IPS-NIHi7 (cell line): Measurements from ENCODE around the gene BTRC.
"Not testable (repeated sequence)": the region's sequence is repeated elsewhere in the genome, so short reads cannot be mapped to it uniquely, and the experiment has no call there.

Experiments
- DNase-seq: peaks from one replicate; pipeline ENCODE4 v3.0.0; 2012; ENCODE audit warnings: mixed read lengths; ENCODE audit errors: extremely low spot score

The BTRC gene

DNA sequence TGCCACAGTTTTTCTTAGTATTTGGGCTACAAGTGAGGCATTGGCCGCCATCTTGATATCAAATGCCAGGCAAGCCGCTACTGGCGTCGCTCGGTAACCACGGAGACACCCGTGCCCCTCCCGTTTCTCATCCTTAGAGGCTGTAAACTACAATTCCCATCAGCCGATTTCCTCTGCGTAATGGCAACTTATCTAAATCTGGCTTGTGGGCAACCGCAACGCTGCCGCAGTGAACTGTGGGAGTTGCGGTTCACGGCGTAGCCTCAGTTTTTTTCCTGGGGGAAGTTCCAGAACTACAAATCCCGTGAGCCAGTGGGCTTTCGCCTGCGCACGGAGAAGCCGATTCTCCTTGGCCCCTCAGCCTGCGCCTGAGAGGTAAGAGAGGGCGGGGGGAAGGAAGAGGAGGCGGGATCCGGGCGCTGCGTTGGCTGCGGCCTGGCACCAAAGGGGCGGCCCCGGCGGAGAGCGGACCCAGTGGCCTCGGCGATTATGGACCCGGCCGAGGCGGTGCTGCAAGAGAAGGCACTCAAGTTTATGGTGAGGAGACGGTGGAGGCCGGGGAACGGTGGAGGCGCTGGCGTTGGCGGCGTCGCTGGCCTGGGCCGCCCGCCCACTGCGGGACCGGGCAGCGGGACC lies at the start of gene BTRC:
TSS of gene BTRC (plus strand) at position 474 of the 636 bp plus-strand sequence. CDS start at position 490, 16 bp downstream.
- peak; percentile 93 for DNase-seq

DNA sequence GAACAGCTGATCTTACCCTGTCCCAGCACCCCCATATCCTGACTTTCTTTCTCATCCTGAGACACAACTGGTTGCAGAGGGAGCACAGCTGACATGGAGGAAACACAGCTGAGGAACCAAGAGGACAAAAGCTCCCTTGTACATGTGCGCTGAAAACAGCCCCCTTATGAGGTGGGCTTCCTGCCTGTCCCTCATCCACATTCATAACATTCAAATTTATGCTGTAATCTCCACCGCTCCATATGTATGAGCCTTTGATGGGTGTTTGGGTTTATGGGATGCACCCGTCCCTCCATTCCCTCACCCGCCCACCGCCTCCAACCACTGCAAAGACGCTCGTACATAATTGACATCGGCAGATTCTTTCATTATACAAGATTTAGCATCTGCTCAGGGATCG lies 49.6 kb upstream of the BTRC start:
- no peak for DNase-seq

DNA sequence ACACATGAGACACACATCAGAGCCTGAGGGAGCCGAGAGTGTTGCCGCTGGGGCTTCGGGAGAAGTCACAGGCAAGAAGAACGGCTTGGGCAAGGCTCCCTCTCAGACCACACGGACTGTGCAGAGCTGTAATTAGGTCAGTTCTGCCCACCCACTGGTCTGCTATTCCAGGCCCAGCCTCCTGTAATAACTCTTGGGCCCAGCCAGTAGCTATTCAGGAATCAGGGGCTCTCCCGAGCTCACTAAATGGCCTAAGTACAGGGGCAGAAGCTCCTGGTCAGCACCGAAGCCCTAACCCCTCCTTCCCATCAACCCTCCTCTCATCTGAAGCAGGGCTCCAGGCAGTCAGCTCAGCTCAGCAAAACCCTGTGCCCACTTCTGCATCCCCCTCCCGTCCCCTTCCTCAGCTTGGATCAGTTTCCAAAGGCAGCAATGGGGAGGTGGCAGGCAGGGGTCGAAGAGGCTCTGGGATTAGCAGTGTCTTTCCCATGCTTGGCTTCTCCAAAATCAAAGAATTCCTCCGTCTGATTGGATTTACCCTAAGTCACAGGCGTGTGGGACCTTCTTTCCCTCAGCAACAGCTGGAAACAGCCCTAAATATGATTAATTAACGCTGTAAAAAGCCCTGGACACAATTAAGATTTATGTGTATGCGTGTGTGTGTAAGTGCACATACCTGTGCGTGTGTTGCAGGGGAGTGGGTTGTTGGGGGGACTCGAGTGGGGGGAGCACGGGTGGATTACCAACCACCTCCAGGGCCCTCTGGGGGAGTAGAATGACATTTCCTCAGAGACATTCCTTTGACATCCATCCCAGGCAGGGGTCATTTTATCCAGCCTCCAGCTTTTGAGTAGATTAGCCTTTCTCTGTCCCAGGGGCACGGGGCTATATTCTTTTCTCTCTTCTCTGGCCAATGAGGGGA lies 48.4 kb upstream of the BTRC start:
- no peak for DNase-seq

- no peak for DNase-seq
Measured at GRCh38 chr10:101308051-101308450, 45.9 kb upstream of the BTRC start.

GRCh38 chr10:101310529-101311184 lies 43.3 kb upstream of the BTRC start:
- DNase-seq, result peak; percentile 43

- peak; percentile 74 for DNase-seq
Measured at GRCh38 chr10:101311185-101312066, 42.5 kb upstream of the BTRC start.

- peak; percentile 48 for DNase-seq
Measured at GRCh38 chr10:101319241-101319915, 34.6 kb upstream of the BTRC start.

DNA sequence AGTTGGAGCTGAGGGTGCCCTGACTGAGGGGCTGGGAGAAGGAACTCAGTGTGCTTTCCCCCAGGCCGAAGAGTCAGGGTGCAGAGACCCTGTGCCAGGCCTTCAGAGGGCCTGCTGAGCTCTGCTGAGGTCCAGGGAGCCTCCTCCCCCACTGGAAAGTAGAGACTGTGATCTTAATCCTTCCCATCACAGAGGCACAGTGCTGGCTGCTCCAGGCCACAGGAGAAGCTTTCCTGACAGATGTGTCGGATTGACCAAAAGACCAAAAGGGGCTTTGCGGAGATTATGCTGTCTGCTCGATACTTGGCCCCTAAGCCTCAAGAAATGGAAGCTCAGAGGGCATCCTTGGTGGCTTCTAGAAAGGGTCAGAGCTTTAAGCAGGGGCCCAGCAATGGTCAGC lies 32.9 kb upstream of the BTRC start:
- no peak for DNase-seq

DNA sequence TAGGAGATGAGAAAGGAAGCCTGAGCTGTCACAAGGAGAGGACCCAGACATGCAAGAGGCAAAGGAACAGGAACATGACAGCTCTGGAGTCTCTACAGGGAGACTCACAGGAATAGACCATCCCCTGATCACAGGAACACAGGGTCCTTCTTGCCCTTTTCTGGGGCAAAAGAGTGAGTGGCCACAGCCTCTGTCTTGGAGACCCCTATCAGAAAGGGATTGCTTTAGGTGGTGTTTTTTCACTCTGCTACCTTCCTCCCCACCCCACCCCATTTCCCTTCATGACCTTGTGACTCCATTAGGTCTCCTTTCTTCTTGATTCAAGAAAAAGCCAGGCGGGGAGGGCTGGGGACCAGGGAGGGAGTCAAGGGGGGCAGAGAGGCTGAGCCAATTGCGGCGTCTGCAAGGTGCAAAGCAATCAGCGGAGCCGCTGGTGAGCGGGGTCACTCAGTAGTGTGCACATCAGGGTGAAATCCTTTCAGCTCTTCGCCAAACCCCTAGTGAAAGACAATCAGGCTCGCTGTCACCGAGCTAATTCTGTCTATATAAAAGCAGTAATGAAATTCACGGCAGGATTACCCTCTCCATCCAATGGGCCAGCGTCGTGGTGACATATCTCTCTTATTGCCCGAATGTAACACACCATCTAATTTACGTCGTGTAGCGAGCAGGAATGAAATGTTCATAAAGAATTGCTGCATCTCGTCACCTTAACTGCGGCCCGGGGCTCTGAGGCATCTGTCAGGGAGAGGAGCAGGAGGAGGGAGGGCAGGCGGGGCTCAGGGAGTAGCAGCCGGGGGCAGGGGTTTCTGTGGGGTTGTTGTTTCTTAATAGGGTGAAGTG lies 31.5 kb upstream of the BTRC start:
- no peak for DNase-seq

GRCh38 chr10:101323495-101323894 lies 30.5 kb upstream of the BTRC start:
- peak; percentile 46 for DNase-seq

DNA sequence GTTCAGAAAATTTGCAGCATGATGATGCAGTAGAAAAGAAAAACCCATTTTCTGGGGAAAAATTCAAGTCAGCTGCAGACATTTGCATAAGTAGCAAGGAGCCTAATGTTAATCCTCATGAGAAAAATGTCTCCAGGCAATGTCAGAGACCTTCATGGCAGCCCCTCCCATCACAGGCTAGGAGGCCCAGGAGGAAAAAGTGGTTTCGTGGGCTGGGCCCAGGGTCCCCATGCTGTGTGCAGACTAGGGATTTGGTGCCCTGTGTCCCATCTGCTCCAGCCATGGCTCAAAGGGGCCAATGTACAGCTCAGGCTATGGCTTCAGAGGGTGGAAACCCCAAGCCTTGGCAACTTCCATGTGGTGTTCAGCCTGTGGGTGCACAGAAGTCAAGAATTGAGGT lies 26.5 kb upstream of the BTRC start:
- not testable (repeated sequence) for DNase-seq

DNA sequence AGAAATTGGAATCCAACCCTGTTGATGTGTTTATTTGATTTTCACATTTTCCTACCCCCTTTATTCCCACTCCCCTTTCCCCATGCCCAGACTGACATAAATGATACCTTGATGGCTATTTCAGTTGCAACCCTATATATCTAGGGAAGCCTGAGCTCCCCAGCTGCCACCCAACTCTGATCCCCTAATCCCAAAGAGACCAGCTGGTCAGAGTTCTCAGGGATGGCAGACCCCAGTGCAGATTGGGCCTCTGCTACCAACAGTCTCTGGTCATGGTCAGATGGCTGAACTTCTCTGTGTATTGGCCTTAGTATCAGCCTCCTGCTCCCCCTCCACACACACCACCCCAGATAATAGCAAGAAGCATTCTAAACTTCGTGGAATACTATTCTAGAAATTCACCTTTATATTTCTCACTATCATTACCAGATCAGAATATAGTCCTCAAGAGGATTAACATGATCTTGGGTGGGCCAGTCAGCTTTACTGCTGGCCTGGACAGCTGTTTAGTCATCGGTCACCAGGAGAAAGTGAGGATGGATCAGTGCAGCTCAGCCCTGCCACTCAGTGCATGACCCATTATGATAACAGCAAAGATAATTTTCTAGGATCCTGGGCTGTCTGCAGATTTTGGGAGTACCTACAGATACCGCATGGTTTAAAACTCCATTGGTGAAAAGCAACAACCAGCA lies 24.5 kb upstream of the BTRC start:
- no peak for DNase-seq

DNA sequence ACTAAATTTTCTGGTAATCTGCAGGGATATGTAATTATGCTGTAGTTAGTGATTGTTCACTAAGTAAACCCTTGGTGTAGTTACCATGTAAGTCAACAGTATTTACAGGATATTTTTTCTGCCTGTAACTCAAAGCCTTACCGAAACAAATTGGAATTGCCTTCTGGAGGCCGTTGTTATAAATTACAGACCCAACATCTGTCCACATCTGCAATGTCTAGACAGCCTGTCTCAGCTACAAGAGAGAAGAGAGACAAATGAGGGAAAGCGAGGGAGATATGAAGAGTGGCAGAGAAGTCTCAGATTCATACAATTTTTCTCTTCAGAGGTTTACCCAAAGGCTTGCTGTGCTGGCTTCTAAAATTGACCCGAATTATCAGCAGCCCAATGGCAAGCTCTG lies 23.7 kb upstream of the BTRC start:
- DNase-seq, result no peak

DNA sequence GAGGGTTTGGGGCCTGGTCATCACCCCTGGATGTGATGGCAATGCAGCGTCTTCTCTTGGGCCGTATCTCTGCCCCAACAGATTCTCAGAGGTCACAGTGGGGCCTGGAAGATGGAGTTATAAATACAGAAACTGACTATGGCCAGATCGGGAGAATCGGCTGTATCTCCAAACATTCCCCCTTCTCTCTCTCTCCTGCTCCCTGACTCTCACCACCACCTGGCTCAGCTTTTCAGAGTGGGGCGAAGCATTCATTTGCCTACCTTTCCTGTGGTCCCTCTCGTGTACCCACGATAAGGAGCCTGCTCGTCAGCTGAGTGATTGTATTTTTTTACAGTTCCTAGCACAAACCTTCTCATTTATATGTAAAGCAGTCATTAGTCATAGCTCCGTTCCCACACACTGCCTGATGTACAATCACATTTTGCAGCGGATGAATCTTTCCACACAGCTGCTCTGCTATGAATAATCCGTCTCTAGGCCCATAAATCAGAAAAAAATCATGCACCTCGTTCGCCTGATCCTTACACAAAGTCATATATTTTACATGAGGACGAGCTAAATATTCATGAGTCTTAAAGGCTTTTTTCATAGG lies 23.2 kb upstream of the BTRC start:
- DNase-seq, result no peak

DNA sequence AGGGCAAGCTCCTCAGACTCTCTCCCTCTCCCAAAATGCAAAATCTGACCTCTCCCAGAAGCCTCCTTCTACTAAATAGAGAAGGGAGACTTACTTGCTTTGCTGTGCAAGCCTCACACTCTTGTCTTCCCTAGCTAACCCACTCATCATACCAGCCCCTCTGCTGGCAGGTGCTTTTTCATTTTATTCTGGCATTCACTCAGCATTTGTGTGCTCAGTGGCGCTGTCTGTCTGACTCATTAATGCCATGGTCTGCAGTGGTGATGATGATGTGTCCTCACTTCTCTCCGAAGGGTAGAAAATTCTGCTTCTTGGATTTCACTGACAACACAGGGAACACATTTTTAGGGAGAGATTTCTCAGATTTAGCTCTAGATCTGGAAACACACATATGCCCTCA lies 22.0 kb upstream of the BTRC start:
- no peak for DNase-seq

- DNase-seq, result not testable (repeated sequence)
Measured at GRCh38 chr10:101334259-101334658, 19.7 kb upstream of the BTRC start.

DNA sequence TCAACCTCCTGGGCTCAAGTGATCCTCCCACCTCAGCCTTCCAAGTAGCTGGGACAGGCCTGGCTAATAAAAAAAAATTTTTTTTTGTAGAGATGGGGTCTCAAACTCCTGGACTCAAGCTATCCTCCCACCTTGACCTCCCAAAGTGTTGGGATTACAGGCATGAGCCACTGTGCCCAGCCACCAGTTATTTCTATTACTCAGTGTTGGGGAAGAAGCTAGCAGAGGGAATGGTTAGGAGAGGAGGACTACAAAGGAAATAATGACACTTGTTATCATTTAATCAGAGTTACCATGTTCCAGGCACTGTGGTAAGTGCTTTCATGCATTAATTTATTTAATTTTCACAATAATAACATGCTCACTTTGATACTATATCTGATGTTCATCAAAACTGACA lies 17.6 kb upstream of the BTRC start:
- DNase-seq, result no peak

DNA sequence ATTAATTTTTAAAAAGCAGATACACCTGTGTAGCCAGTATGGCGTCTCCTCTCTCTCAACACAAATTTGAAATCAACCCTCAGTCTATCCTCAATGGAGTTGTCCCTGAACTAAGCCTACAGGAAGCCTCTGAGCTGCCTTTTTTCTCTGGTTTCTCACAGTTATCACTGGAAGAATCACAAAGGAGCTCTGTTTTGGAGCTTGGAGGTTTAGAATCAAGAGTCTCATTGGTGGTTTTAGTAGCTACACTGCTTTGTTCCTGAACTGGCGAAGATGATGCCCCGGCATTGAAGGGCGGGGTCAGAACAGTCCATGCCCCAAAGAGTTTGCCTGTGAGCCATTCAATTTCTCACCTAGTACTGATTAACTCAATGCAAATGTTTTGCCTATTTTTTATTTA lies 16.1 kb upstream of the BTRC start:
- DNase-seq, result no peak

DNA sequence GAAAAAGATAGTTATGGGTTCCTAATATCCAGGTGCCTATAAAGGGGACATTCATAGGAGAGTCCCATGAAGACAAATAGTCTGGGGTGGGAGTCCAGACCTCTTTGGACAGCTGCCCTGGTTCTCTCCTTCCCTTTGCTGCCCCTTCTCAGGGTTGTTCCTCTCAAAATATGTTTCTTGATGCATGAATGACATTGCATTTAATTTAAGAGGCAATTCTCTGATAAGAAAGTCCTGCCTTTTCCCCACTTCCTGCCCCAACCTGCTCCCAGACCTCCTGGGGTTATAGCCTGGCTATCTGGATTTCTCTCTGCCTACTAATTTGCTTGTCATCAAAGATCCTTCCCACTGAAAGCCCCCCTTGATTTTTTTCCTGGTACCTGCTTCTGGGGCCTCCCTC lies 12.5 kb upstream of the BTRC start:
- no peak for DNase-seq
